Measurements from ENCODE around the gene MEAF6.

MEAF6 gene

GRCh38 chr1:37479255-37480124, 35.1 kb downstream of the MEAF6 start:
- no peaks in the 10 kb centered on the region for H3K9me3 ChIP-seq (ENCODE audit: control insufficient read depth in 1 of 2, low read length in 2 of 2)
- H3K9ac ChIP-seq (ENCODE audit: low read depth in 1 of 2, low read length in 2 of 2) = peak overlapping the region; percentile 99 to 100
- H3K27ac ChIP-seq (ENCODE audit: low read depth, low read length) = peak overlapping the region; percentile 97
- H3K4me3 ChIP-seq (ENCODE audit: low read depth in 1 of 2, low read length in 2 of 2) = peak overlapping the region; percentile 94 to 97
- H3K36me3 ChIP-seq (ENCODE audit: control insufficient read depth in 1 of 2, insufficient read depth in 2 of 2, low read length in 2 of 2) = peaks cover 57 to 60% of the 10 kb centered on the region in 2 donors
- peaks cover 47 to 54% of the 10 kb centered on the region in 2 donors for H3K4me1 ChIP-seq (ENCODE audit: control insufficient read depth in 1 of 2, insufficient read depth in 2 of 2, low read length in 2 of 2)
- no peaks in the 10 kb centered on the region for H3K27me3 ChIP-seq (ENCODE audit: control insufficient read depth in 1 of 2, insufficient read depth in 2 of 2, low read length in 2 of 2)

DNA sequence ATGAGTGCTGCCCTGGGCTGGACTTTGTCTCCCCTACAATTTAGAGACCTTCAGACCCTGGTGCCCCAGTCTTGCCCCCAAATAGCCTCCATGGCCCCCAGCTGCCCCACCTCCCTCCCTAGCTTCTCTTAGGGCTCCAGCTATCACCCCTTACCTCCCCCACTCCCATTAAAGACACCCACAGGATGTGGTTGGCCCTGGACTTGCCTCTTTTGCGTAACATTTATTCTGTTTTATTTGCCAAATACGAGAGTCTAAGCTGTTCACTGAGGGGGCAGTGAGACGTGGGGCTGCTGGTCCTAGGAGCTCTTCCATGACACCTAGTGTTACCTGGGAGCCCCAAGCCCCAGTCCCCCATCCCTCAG, 35.7 kb downstream of the MEAF6 start:
- Histone ChIP-seq H3K36me3 (ENCODE audit: control insufficient read depth in 1 of 2, insufficient read depth in 2 of 2, low read length in 2 of 2) (peaks cover 53 to 57% of the 10 kb centered on the region in 2 donors), H3K9ac (ENCODE audit: low read depth in 1 of 2, low read length in 2 of 2) (peak overlapping the region; percentile 99 to 100), H3K27ac (ENCODE audit: low read depth, low read length) (peak overlapping the region; percentile 97), H3K27me3 (ENCODE audit: control insufficient read depth in 1 of 2, insufficient read depth in 2 of 2, low read length in 2 of 2) (no peaks in the 10 kb centered on the region), H3K9me3 (ENCODE audit: control insufficient read depth in 1 of 2, low read length in 2 of 2) (no peaks in the 10 kb centered on the region), H3K4me1 (ENCODE audit: control insufficient read depth in 1 of 2, insufficient read depth in 2 of 2, low read length in 2 of 2) (peaks cover 48 to 56% of the 10 kb centered on the region in 2 donors), H3K4me3 (ENCODE audit: low read depth in 1 of 2, low read length in 2 of 2) (peak overlapping the region; percentile 94 to 97)

- H3K27ac ChIP-seq (ENCODE audit: low read depth, low read length) = peak overlapping the region; percentile 97
- H3K9ac ChIP-seq (ENCODE audit: low read depth in 1 of 2, low read length in 2 of 2) = peak overlapping the region; percentile 99 to 100
- no peaks in the 10 kb centered on the region for H3K27me3 ChIP-seq (ENCODE audit: control insufficient read depth in 1 of 2, insufficient read depth in 2 of 2, low read length in 2 of 2)
- peak overlapping the region; percentile 94 to 97 for H3K4me3 ChIP-seq (ENCODE audit: low read depth in 1 of 2, low read length in 2 of 2)
- H3K36me3 ChIP-seq (ENCODE audit: control insufficient read depth in 1 of 2, insufficient read depth in 2 of 2, low read length in 2 of 2) = peaks cover 49 to 56% of the 10 kb centered on the region in 2 donors
- H3K9me3 ChIP-seq (ENCODE audit: control insufficient read depth in 1 of 2, low read length in 2 of 2) = no peaks in the 10 kb centered on the region
- peaks cover 53 to 60% of the 10 kb centered on the region in 2 donors for H3K4me1 ChIP-seq (ENCODE audit: control insufficient read depth in 1 of 2, insufficient read depth in 2 of 2, low read length in 2 of 2)
Observed at GRCh38 chr1:37478451-37478881, 36.1 kb downstream of the MEAF6 start.

DNA sequence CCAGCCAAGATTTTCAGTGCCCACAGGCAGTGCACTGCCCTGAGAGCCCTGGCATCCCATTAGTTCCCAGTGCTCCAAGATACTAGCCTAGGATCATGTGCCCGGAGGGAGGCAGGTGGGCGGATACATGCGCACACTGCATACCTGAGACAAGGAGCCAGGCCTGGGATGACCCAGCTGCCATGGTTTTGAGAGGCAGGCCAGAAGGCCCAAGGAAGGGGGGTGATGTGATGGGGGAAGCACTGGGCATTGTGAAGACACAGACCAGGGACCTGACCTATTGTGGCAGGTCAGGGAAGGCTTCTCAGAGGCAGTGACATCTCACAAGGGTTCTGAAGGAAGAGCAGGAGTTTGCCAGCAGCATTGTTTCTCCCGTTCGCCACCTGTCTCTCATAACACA, 36.6 kb downstream of the MEAF6 start:
- Histone ChIP-seq H3K4me1 (ENCODE audit: control insufficient read depth in 1 of 2, insufficient read depth in 2 of 2, low read length in 2 of 2) (peaks cover 58 to 65% of the 10 kb centered on the region in 2 donors), H3K9me3 (ENCODE audit: control insufficient read depth in 1 of 2, low read length in 2 of 2) (no peaks in the 10 kb centered on the region), H3K36me3 (ENCODE audit: control insufficient read depth in 1 of 2, insufficient read depth in 2 of 2, low read length in 2 of 2) (peaks cover 43 to 53% of the 10 kb centered on the region in 2 donors), H3K27ac (ENCODE audit: low read depth, low read length) (peak overlapping the region; percentile 97), H3K4me3 (ENCODE audit: low read depth in 1 of 2, low read length in 2 of 2) (peak overlapping the region; percentile 94 to 97), H3K27me3 (ENCODE audit: control insufficient read depth in 1 of 2, insufficient read depth in 2 of 2, low read length in 2 of 2) (no peaks in the 10 kb centered on the region), H3K9ac (ENCODE audit: low read depth in 1 of 2, low read length in 2 of 2) (peak overlapping the region; percentile 99 to 100)

DNA sequence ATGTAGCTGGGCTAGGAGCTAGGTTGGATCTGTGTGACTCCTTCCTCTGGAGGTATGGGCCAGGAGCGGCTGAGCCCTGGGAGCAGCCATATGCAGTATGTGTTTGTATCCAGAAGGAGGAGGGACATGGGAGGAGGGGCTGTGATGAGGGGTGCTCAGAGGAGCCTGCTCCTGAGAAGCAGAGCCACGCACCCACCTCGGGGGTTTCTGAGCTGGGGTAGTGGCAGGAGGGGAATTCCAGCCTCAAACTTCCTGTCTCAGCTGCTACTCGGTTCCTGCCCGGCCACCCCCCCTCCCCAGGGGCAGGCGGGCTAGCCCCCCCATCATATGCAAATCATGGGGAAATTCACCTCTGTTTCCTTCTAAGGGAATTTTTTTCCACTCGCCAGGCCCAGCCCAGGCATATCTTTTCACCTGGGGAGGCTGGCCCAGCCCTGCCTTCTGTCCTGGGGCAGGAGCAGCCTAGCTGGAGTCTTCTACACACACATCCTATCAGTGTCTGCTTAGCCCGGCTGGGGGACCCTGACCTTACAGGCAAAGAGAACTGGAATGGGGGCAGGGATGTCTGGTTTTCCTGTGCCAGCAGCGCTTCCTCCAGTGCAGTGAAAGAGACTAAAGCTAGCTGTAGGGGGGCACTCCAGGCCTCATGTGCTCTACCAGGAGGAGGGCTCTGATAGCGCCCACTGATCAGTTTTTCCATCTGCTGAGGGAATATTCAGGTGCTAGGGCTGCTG, 37.2 kb downstream of the MEAF6 start:
- Histone ChIP-seq H3K9me3 (ENCODE audit: control insufficient read depth in 1 of 2, low read length in 2 of 2) (no peaks in the 10 kb centered on the region), H3K4me3 (ENCODE audit: low read depth in 1 of 2, low read length in 2 of 2) (peak overlapping the region; percentile 94 to 97), H3K27ac (ENCODE audit: low read depth, low read length) (peak overlapping the region; percentile 97), H3K4me1 (ENCODE audit: control insufficient read depth in 1 of 2, insufficient read depth in 2 of 2, low read length in 2 of 2) (peaks cover 62 to 71% of the 10 kb centered on the region in 2 donors), H3K27me3 (ENCODE audit: control insufficient read depth in 1 of 2, insufficient read depth in 2 of 2, low read length in 2 of 2) (no peaks in the 10 kb centered on the region), H3K36me3 (ENCODE audit: control insufficient read depth in 1 of 2, insufficient read depth in 2 of 2, low read length in 2 of 2) (peaks cover 38 to 47% of the 10 kb centered on the region in 2 donors), H3K9ac (ENCODE audit: low read depth in 1 of 2, low read length in 2 of 2) (peak overlapping the region; percentile 99 to 100)

- peaks cover 30 to 40% of the 10 kb centered on the region in 2 donors for H3K36me3 ChIP-seq (ENCODE audit: control insufficient read depth in 1 of 2, insufficient read depth in 2 of 2, low read length in 2 of 2)
- H3K4me1 ChIP-seq (ENCODE audit: control insufficient read depth in 1 of 2, insufficient read depth in 2 of 2, low read length in 2 of 2) = peaks cover 69 to 78% of the 10 kb centered on the region in 2 donors
- peak overlapping the region; percentile 99 to 100 for H3K9ac ChIP-seq (ENCODE audit: low read depth in 1 of 2, low read length in 2 of 2)
- H3K4me3 ChIP-seq (ENCODE audit: low read depth in 1 of 2, low read length in 2 of 2) = peak overlapping the region; percentile 94 to 97
- peak overlapping the region; percentile 97 for H3K27ac ChIP-seq (ENCODE audit: low read depth, low read length)
- no peaks in the 10 kb centered on the region for H3K9me3 ChIP-seq (ENCODE audit: control insufficient read depth in 1 of 2, low read length in 2 of 2)
- H3K27me3 ChIP-seq (ENCODE audit: control insufficient read depth in 1 of 2, insufficient read depth in 2 of 2, low read length in 2 of 2) = no peaks in the 10 kb centered on the region
Observed at GRCh38 chr1:37476460-37477197, 37.9 kb downstream of the MEAF6 start.

- Histone ChIP-seq H3K27me3 (ENCODE audit: control insufficient read depth in 1 of 2, insufficient read depth in 2 of 2, low read length in 2 of 2) (no peaks in the 10 kb centered on the region), H3K9me3 (ENCODE audit: control insufficient read depth in 1 of 2, low read length in 2 of 2) (no peaks in the 10 kb centered on the region), H3K36me3 (ENCODE audit: control insufficient read depth in 1 of 2, insufficient read depth in 2 of 2, low read length in 2 of 2) (peaks cover 25 to 34% of the 10 kb centered on the region in 2 donors), H3K9ac (ENCODE audit: low read depth in 1 of 2, low read length in 2 of 2) (peak overlapping the region; percentile 99 to 100), H3K27ac (ENCODE audit: low read depth, low read length) (peak overlapping the region; percentile 97), H3K4me1 (ENCODE audit: control insufficient read depth in 1 of 2, insufficient read depth in 2 of 2, low read length in 2 of 2) (peaks cover 70 to 84% of the 10 kb centered on the region in 2 donors), H3K4me3 (ENCODE audit: low read depth in 1 of 2, low read length in 2 of 2) (peak overlapping the region; percentile 94 to 97)
Observed at GRCh38 chr1:37476087-37476452, 38.5 kb downstream of the MEAF6 start.

GRCh38 chr1:37475380-37476086, 39.0 kb downstream of the MEAF6 start:
- Histone ChIP-seq H3K27ac (ENCODE audit: low read depth, low read length) (peak overlapping the region; percentile 97), H3K36me3 (ENCODE audit: control insufficient read depth in 1 of 2, insufficient read depth in 2 of 2, low read length in 2 of 2) (peaks cover 19 to 29% of the 10 kb centered on the region in 2 donors), H3K27me3 (ENCODE audit: control insufficient read depth in 1 of 2, insufficient read depth in 2 of 2, low read length in 2 of 2) (no peaks in the 10 kb centered on the region)

DNA sequence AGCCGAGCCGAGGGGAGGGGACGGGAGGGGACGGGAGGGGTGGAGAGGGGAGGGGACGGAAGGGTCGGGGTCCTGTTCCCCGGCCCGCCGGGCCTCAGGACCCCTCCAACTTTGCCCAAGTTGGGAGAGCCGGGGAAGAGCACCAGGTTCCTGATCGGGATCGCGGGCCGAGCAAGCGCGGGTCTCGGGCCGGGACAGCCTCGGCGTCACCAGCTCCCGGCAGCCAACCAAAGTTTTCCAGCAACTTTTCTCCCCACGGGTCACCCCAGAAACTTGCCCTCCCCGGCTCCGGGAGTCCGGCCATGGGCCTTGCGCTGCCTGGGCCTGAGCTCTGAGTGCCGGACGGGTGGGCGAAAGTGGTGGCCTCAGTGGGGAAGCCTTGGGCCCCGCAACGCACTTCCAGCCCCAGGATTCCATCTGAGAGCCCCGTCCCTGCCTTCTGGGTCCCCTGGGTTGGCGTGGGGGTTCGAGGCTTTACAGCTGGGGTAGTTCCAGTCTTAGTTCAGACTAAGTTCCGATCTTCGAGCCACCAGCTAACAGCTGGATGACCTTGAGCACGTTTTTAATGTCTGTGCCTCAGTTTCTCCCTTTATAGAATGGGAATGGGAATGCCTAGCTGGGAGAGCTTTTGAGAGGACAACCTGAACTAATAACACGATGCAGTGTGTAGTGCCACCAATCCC, 39.7 kb downstream of the MEAF6 start:
- Histone ChIP-seq H3K9me3 (ENCODE audit: control insufficient read depth in 1 of 2, low read length in 2 of 2) (no peaks in the 10 kb centered on the region), H3K36me3 (ENCODE audit: control insufficient read depth in 1 of 2, insufficient read depth in 2 of 2, low read length in 2 of 2) (peaks cover 12 to 22% of the 10 kb centered on the region in 2 donors), H3K27ac (ENCODE audit: low read depth, low read length) (peak overlapping the region; percentile 97), H3K4me1 (ENCODE audit: control insufficient read depth in 1 of 2, insufficient read depth in 2 of 2, low read length in 2 of 2) (peaks cover 58 to 74% of the 10 kb centered on the region in 2 donors), H3K27me3 (ENCODE audit: control insufficient read depth in 1 of 2, insufficient read depth in 2 of 2, low read length in 2 of 2) (no peaks in the 10 kb centered on the region), H3K4me3 (ENCODE audit: low read depth in 1 of 2, low read length in 2 of 2) (peak overlapping the region; percentile 94 to 97), H3K9ac (ENCODE audit: low read depth in 1 of 2, low read length in 2 of 2) (peak overlapping the region; percentile 99 to 100)

More at GRCh38 chr1:37475380-37476086, 39.0 kb downstream of the MEAF6 start:
- H3K9ac ChIP-seq (ENCODE audit: low read depth in 1 of 2, low read length in 2 of 2) = peak overlapping the region; percentile 99 to 100
- peak overlapping the region; percentile 94 to 97 for H3K4me3 ChIP-seq (ENCODE audit: low read depth in 1 of 2, low read length in 2 of 2)
- H3K9me3 ChIP-seq (ENCODE audit: control insufficient read depth in 1 of 2, low read length in 2 of 2) = no peaks in the 10 kb centered on the region
- peaks cover 64 to 81% of the 10 kb centered on the region in 2 donors for H3K4me1 ChIP-seq (ENCODE audit: control insufficient read depth in 1 of 2, insufficient read depth in 2 of 2, low read length in 2 of 2)
